Loucy (cell line): ENCODE data around the gene UNC119B.

Experiments used
- H2AFZ ChIP-seq: fragments of 200-600 bp; sonication (generic); 2 replicates; pipeline ENCODE4 v1.6.0; 2016; ENCODE audit warnings: antibody characterized with exemption, mild to moderate bottlenecking, low read length, moderate library complexity
- H3F3A ChIP-seq: fragments of 200-600 bp; 2 replicates; pipeline ENCODE4 v1.6.0; 2016; ENCODE audit warnings: antibody characterized with exemption, low read depth, mild to moderate bottlenecking
- H3K27me3 ChIP-seq: fragments of 200-600 bp; sonication (generic); 2 replicates; pipeline ENCODE4 v1.6.1; 2014; ENCODE audit warnings: low read length, mild to moderate bottlenecking; ENCODE audit not compliant: insufficient read depth, poor library complexity, severe bottlenecking
- H3K36me3 ChIP-seq: fragments of 200-600 bp; sonication (generic); 2 replicates; pipeline ENCODE4 v1.6.1; 2016; ENCODE audit warnings: low read length; ENCODE audit not compliant: insufficient read depth
- H3K4me1 ChIP-seq: fragments of 200-600 bp; sonication (generic); 2 replicates; pipeline ENCODE4 v1.5.1; 2014; ENCODE audit warnings: low read length, mild to moderate bottlenecking; ENCODE audit not compliant: insufficient read depth, poor library complexity, severe bottlenecking
- H3K4me2 ChIP-seq: fragments of 200-600 bp; sonication (generic); 2 replicates; pipeline ENCODE4 v1.6.0; 2014; ENCODE audit warnings: antibody characterized with exemption, low read length, low read depth, mild to moderate bottlenecking; ENCODE audit not compliant: poor library complexity, severe bottlenecking
- H3K4me3 ChIP-seq: fragments of 200-600 bp; sonication (generic); 2 replicates; pipeline ENCODE4 v1.5.1; 2014; ENCODE audit warnings: low read length, mild to moderate bottlenecking, mixed read lengths; ENCODE audit not compliant: poor library complexity, severe bottlenecking
- H3K79me2 ChIP-seq: fragments of 200-600 bp; sonication (generic); 2 replicates; pipeline ENCODE4 v1.6.1; 2014; ENCODE audit warnings: low read length; ENCODE audit not compliant: insufficient read depth
- H3K9ac ChIP-seq: fragments of 200-600 bp; sonication (generic); 2 replicates; pipeline ENCODE4 v1.6.0; 2014; ENCODE audit warnings: mild to moderate bottlenecking, low read depth, low read length, moderate library complexity; ENCODE audit not compliant: poor library complexity, severe bottlenecking
- H3K9me2 ChIP-seq: fragments of 200-600 bp; sonication (generic); replicated peaks from 2 replicates; pipeline ENCODE4 v1.6.1; 2016; ENCODE audit warnings: low read depth, low read length, mixed read lengths
- H3K9me3 ChIP-seq: fragments of 200-600 bp; sonication (generic); 2 replicates; pipeline ENCODE4 v1.6.1; 2014; ENCODE audit warnings: mild to moderate bottlenecking, antibody characterized with exemption, low read length, low read depth; ENCODE audit not compliant: insufficient read depth
- H4K20me1 ChIP-seq: fragments of 200-600 bp; sonication (generic); 2 replicates; pipeline ENCODE4 v1.6.0; 2014; ENCODE audit warnings: antibody characterized with exemption, low read length, mild to moderate bottlenecking; ENCODE audit not compliant: insufficient read depth, poor library complexity, severe bottlenecking
- CTCF ChIP-seq: fragments of 200-600 bp; sonication (generic); conservative IDR thresholded peaks from 2 replicates; pipeline ENCODE4 v1.5.1; 2014; ENCODE audit warnings: mild to moderate bottlenecking, antibody characterized with exemption, low read length
- EZH2phosphoT487 ChIP-seq: fragments of 200-600 bp; IDR thresholded peaks from 2 replicates; pipeline ENCODE4 v1.6.1; 2018; ENCODE audit warnings: antibody characterized with exemption, mild to moderate bottlenecking, moderate library complexity, borderline replicate concordance

UNC119B gene

GRCh38 chr12:120755269-120755668 is 45.0 kb downstream of the UNC119B start:
- no peaks in the 10 kb centered on the region for H3K9me3 ChIP-seq
- no peaks in the 10 kb centered on the region for H3F3A ChIP-seq
- H3K4me2 ChIP-seq, result no peak overlapping the region
- H4K20me1 ChIP-seq, result no peaks in the 10 kb centered on the region
- H3K79me2 ChIP-seq, result no peaks in the 10 kb centered on the region
- peaks cover 5% of the 10 kb centered on the region; the same call in 1 of the 2 replicates for H3K36me3 ChIP-seq
- H3K9me2 ChIP-seq, result no peaks in the 10 kb centered on the region
- H3K4me3 ChIP-seq, result no peak overlapping the region
- no peaks in the 10 kb centered on the region for H3K4me1 ChIP-seq
- H3K27me3 ChIP-seq, result no peaks in the 10 kb centered on the region
- no peak for TF ChIP-seq EZH2phosphoT487
- TF ChIP-seq CTCF, result no peak
- H3K9ac ChIP-seq, result no peak overlapping the region
- no peak overlapping the region for H2AFZ ChIP-seq

- H3K27me3 ChIP-seq, result no peaks in the 10 kb centered on the region
Measured at GRCh38 chr12:120757226-120757742, 47.0 kb downstream of the UNC119B start.

DNA sequence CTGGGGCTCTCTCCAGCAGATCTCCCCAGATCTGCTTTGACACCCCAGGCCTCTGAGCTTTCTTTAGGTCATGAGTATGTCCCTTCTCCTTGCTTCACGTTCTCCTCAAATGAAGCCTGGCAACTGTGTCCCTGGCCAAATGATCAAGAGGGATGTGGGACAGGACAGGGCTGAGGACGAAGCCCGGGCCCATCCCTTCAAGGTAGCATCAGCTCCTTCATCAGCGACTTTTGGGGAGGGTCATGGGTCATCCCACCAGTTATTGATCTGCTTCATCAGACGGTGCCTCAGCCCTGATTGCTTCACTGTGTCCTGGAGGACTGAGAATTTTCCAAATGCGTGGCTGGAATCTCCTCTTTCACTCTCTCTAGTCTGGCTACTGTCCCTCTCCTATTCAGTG is 47.7 kb downstream of the UNC119B start:
- H3K4me1 ChIP-seq, result no peaks in the 10 kb centered on the region
- peaks cover 30% of the 10 kb centered on the region; the same call in 1 of the 2 replicates for H3K36me3 ChIP-seq
- H3K79me2 ChIP-seq, result no peaks in the 10 kb centered on the region
- H2AFZ ChIP-seq, result no peak overlapping the region
- no peak overlapping the region for H3K4me3 ChIP-seq
- H3K27me3 ChIP-seq, result no peaks in the 10 kb centered on the region
- H4K20me1 ChIP-seq, result no peaks in the 10 kb centered on the region
- H3K9me2 ChIP-seq, result no peaks in the 10 kb centered on the region
- H3K9me3 ChIP-seq, result no peaks in the 10 kb centered on the region
- H3K9ac ChIP-seq, result no peak overlapping the region
- TF ChIP-seq CTCF (no peak), EZH2phosphoT487 (no peak)
- no peak overlapping the region for H3K4me2 ChIP-seq
- no peaks in the 10 kb centered on the region for H3F3A ChIP-seq

More at GRCh38 chr12:120757226-120757742, 47.0 kb downstream of the UNC119B start:
- Histone ChIP-seq H3K36me3 (peaks cover 25% of the 10 kb centered on the region; the same call in 1 of the 2 replicates), H3K9ac (no peak overlapping the region), H3K4me3 (no peak overlapping the region), H3K4me1 (no peaks in the 10 kb centered on the region), H2AFZ (no peak overlapping the region), H3K79me2 (no peaks in the 10 kb centered on the region), H3K9me2 (no peaks in the 10 kb centered on the region), H3K4me2 (no peak overlapping the region), H4K20me1 (no peaks in the 10 kb centered on the region), H3F3A (no peaks in the 10 kb centered on the region), H3K9me3 (no peaks in the 10 kb centered on the region)
- no peak for TF ChIP-seq CTCF
- TF ChIP-seq EZH2phosphoT487, result no peak
